GM18502 (cell line): ENCODE data around the gene POLA1.

Experiments
- ATAC-seq: cut with Tn5 transposase; IDR thresholded peaks from one replicate; pipeline ENCODE4 v1.9.1; 2021; ENCODE audit warnings: mild to moderate bottlenecking; ENCODE audit not compliant: unreplicated experiment, poor library complexity

Gene POLA1

DNA sequence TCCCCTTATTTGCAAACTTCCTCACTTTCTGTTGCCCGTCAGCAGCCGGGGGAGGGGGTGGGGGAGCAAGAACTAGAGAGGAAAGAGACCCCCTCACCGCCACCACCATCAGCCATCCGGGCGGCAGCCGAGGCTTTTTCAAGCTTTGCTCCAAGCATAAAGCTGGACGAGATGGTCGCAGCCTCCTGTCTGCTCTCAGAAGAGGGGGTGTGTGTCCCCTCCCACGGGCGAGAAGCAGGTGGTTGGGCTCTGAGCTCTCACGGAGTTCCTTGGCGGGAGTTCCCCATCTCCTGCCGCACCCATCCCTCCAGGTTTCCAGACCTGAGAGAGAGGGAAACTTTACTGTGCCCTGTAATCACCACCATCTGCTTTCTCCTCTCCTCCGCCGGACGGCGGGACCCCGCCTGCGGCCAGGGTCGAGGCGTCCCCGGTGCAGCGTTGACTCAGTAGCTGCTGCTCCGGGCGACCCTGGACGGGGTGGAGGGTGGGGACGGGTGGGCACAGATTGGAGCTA is 326.7 kb downstream of the POLA1 start:
- ATAC-seq, result peak; percentile 23

DNA sequence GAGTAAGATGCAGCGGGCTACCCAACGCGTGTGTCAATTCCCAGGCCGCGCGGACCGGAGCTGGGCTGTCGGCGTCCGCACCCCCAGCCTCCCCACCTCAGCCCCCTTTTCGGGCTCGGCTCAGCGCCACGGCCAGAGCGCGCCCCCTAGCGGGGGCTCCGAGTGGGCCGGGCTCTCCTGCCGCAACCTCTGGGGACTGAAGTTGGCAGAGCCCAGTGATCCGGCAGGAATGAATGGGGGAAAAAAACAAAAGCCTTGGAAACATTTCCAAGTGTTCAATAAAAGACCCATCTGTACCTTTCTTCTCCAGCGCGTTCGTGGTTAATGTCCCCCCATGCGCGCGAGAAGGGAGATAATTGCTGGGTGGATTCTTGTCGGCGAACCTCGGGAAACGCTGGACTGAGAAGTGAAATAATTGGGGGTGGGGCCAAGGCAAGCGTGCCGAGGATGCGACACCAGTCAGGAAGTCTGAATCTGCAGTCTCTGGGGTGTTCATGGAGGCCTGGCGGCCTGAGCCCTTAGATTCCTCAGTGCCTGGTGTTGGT is 327.3 kb downstream of the POLA1 start:
- peak; percentile 65 for ATAC-seq

DNA sequence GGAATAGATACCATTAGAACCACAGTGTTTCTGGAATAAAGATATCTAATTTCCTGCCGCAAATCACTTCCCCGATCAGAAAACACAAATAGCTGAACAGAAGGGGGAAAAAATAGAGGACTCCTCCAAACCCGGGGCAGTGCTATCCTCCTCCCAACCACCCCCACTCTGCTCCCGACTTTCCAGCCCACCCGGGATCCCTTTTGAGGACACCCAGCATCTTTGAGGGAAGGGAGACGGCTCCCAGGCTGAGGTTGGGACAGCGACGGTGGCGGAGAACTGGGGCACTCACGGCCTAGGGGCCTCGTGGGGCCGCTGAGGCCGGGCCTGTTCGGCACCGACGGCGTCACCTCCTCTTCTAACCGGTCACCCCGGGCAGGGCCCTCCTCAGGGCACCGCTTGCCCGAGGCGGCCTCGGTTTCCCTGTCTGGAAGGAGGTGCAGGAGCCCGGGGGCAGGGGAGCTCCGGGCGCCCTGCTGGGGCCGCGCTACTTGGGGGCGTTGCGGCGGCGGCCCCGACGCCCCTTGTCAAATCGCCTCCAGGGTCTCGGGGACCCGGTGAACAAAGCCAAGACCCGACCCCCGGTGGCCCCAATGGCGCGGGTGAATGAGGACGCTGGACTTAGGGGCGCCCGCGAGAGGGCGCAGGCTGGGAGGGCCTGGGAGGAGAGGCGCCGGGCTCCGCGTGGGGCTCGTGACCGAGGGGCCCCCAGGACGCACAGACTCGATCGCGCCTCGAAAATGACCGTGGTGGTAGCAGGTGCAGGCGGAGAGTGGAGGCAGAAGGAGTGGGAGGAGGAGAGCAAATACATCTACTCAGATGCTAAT is 329.0 kb downstream of the POLA1 start:
- ATAC-seq, result no peak

DNA sequence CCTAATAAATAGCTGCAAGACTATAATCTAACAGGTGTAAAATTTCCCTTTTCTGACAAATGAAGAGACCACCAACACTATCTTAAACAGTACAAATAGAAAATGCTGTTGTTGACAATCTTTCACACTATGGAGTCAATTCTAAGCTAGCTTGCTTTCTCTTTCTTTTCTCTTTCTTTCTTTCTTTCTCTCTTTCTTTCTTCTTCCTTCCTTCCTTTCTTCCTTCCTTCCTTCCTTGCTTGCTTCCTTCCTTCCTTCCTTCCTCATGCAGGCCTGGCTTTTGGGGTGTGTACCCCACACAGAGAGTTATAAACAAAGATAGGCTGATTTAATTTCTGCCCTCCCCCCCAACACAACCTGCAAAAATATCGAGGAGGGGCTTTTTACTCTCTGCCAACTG is 330.2 kb downstream of the POLA1 start:
- no peak for ATAC-seq

DNA sequence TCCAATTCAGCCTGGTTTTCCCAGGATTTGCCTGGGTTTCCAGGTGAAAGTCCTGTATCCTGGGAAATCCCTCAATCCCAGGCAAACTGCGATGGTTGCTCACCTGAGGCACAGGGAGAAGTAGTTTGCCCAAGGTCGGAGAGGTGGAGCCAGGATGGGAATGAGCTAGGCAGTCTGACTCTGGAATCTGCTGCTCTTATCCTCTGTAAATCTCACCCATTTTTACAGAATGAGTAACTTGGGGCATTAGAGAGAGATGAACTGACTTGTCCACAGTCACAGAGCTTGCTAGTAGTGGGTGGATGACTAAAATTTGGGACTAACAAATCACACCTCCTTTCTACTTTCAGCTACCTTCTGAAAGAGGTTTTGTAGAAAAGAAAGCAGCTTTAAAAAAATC is 331.9 kb downstream of the POLA1 start:
- ATAC-seq, result no peak

DNA sequence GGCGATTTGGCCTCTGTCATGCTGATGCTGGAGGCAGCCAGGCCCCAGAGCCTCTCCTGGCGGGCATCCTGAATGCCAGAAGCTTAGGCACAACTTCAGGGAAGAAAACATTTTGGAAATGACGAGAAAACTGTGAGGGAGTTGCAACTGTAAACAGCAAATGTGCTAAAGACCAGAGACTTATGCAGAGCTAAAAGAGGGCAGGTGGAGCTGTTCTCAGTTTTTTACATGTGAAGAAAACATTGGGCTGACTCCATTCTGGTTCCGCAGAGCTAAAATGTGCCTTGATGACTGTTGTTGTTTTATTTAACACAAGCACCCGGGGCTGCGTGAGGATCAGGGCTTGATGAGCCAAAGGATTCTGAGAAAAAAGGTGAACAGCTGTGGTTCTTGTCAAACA is 332.9 kb downstream of the POLA1 start:
- no peak for ATAC-seq

DNA sequence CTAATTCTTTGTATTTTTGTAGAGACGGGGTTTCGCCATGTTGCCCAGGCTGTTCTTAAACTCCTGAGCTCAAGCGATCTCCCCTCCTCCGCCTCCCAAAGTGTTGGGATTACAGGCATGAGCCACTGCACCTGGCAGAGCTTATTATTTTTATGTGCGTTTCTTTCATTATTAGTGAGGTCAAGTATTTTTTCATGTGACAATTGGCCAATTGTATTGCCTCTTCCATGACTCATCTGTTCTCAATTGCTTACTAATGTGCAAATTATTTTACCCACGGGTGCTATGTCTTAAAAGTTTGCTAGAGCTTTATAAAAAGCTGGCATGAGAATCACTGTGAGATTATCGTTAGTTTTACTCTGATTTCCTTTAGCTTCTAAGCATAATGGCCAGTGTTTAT is 335.0 kb downstream of the POLA1 start:
- ATAC-seq, result no peak

DNA sequence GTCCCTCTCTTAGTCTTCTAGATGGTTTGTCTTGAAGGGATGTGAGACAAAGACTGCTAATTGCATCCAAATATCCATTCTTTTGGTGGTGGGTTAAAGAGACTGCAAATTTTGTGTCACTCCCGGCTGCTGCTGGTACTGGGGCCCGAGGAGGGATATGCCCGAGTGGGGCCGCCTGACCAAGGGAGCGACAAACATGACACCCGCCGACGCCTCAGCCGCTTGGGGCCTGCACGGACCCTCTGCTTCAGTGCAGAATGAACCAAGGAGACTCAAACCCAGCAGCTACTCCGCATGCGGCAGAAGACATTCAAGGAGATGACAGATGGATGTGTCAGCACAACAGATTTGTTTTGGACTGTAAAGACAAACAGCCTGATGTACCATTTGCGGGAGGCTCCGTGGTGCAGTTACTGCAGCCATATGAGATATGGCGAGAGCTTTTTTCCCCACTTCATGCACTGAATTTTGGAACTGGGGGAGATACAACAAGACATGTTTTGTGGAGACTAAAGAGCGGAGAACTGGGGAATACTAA is 335.6 kb downstream of the POLA1 start:
- ATAC-seq, result no peak

DNA sequence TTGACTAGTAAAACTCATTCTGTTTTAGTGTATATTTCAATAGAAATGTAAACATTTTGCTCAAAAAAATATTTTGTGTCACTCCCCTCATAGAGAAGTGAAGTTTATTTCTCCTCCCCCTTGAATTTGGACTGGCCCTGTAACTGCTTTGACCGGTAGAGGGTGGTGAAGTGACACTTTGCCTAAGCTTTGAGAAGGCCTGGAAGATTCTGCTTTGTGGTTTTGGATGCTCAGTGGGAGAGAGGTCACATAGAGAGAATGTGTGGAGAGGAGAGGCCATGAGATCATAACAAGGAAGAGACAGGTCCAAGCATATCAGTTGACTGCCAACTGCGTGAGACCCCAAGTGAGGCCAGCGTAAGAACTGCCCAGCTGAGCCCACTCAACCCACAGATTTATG is 341.2 kb downstream of the POLA1 start:
- no peak for ATAC-seq

DNA sequence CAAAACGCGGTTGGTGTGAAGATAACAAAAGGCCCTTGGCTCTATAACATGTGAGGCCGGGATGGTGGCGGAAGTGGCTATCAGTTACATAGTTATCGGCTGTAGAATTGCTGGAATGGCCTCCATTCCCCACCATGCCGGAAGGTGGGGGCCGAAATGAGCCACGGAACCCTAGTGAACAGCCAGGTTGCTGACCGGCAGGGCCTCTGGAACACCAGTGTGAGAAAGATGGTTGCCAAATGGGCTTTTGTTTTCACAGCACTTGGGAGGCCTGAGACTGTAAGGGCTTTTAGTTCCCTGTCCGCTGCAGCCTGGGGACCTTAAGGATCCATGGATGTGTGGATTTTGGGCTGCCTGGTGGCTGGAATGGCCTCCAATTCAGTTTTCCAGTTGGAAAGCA is 345.3 kb downstream of the POLA1 start:
- ATAC-seq, result no peak

DNA sequence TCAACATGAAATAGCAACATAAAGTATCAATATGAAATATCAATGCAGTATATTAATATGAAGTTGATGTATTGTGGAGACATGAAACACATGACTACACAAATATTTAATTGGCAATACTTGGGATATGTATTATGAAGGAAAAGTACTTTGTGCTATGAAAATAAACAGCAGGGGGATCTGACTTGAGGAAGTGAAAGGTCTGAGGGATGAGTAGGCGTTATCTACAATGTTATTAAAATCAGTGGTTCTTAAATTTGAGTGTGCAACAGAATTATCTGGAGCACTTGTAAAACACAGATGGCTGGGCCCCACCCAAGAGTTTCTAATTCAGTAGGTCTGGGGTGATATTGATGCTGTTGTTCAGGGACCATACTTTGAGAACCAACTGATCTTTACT is 349.5 kb downstream of the POLA1 start:
- ATAC-seq, result no peak
